GM23338 (cell line): ENCODE measurements around the gene PRAMEF12. TPM values are rescaled to one million over a fixed set of nuclear protein-coding genes. Genes with fewer than 3 reads are reported as not detected.

Source experiments
- ATAC-seq: fragments of 200-7000 bp; cut with Tn5 transposase; 3 replicates; pipeline ENCODE4 v1.9.1; 2020
- DNase-seq: peaks from one replicate; pipeline ENCODE4 v3.0.0-alpha.2; 2015; ENCODE audit warnings: low spot score
- H2AFZ ChIP-seq: fragments of 200-600 bp; sonication (generic); 2 replicates; pipeline ENCODE4 v1.8.0; 2016; ENCODE audit warnings: antibody characterized with exemption, mild to moderate bottlenecking, moderate library complexity
- H3F3A ChIP-seq: fragments of 200-600 bp; sonication (generic); replicated peaks from 2 replicates; pipeline ENCODE4 v1.8.0; 2017; ENCODE audit warnings: antibody characterized with exemption, mixed run types, low read depth
- H3K27ac ChIP-seq: fragments of 200-600 bp; sonication (generic); 2 replicates; pipeline ENCODE4 v1.6.1; 2016; ENCODE audit warnings: low read depth
- H3K27me3 ChIP-seq: fragments of 200-600 bp; sonication (generic); 2 replicates; pipeline ENCODE4 v1.8.0; 2016; ENCODE audit warnings: mild to moderate bottlenecking, mixed run types, moderate library complexity; ENCODE audit not compliant: insufficient read depth
- H3K36me3 ChIP-seq: fragments of 200-600 bp; sonication (generic); 2 replicates; pipeline ENCODE4 v1.8.0; 2016; ENCODE audit warnings: mild to moderate bottlenecking; ENCODE audit not compliant: insufficient read depth
- H3K4me1 ChIP-seq: fragments of 200-600 bp; sonication (generic); 2 replicates; pipeline ENCODE4 v1.8.0; 2016; ENCODE audit warnings: mild to moderate bottlenecking, moderate library complexity; ENCODE audit not compliant: insufficient read depth
- H3K4me2 ChIP-seq: fragments of 200-600 bp; sonication (generic); 2 replicates; pipeline ENCODE4 v1.7.1; 2017; ENCODE audit warnings: mixed run types
- H3K4me3 ChIP-seq: fragments of 200-600 bp; sonication (generic); 2 replicates; pipeline ENCODE4 v1.6.1; 2016; ENCODE audit warnings: mixed run types
- H3K79me2 ChIP-seq: fragments of 200-600 bp; sonication (generic); replicated peaks from 2 replicates; pipeline ENCODE4 v1.8.0; 2017; ENCODE audit warnings: mild to moderate bottlenecking; ENCODE audit not compliant: insufficient read depth
- H3K9me2 ChIP-seq: fragments of 200-600 bp; sonication (generic); 2 replicates; pipeline ENCODE4 v1.8.0; 2017; ENCODE audit not compliant: insufficient read depth
- H4K20me1 ChIP-seq: fragments of 200-600 bp; sonication (generic); replicated peaks from 2 replicates; pipeline ENCODE4 v1.8.0; 2017; ENCODE audit warnings: mild to moderate bottlenecking; ENCODE audit not compliant: insufficient read depth
- H3K27ac Mint-ChIP-seq: 2 replicates; pipeline ENCODE4 v1.8.0; 2020; ENCODE audit warnings: inconsistent platforms, mild to moderate bottlenecking, moderate library complexity, mixed read lengths
- H3K27me3 Mint-ChIP-seq: 3 replicates; pipeline ENCODE4 v1.8.0; 2022; ENCODE audit warnings: low read depth, mild to moderate bottlenecking, moderate library complexity, mixed read lengths, inconsistent platforms; ENCODE audit not compliant: insufficient read depth, poor library complexity
- H3K36me3 Mint-ChIP-seq: 3 replicates; pipeline ENCODE4 v1.8.0; 2021; ENCODE audit warnings: low read depth, mild to moderate bottlenecking, inconsistent platforms, moderate library complexity, mixed read lengths
- H3K4me1 Mint-ChIP-seq: 3 replicates; pipeline ENCODE4 v1.8.0; 2020; ENCODE audit warnings: mild to moderate bottlenecking, inconsistent platforms, mixed read lengths
- H3K4me3 Mint-ChIP-seq: 3 replicates; pipeline ENCODE4 v1.8.0; 2021; ENCODE audit warnings: moderate library complexity, mild to moderate bottlenecking, inconsistent platforms, mixed read lengths
- H3K9me3 Mint-ChIP-seq: 3 replicates; pipeline ENCODE4 v1.8.0; 2020; ENCODE audit warnings: moderate library complexity, mild to moderate bottlenecking, inconsistent platforms, mixed read lengths
- CREB1 ChIP-seq: fragments of 250-450 bp; sonication (Bioruptor Pico); IDR thresholded peaks from 2 replicates; pipeline ENCODE4 v1.5.0; 2020; ENCODE audit warnings: low read depth, mild to moderate bottlenecking, moderate library complexity
- CTCF ChIP-seq, 2 experiments: fragments of 200-600 bp in 1 of 2; sonication (generic) in 1 of 2; conservative IDR thresholded peaks; 2 replicates each; pipeline versions ENCODE4 v1.5.1 to v1.6.1; 2016 to 2017; ENCODE audit warnings: antibody characterized with exemption in 2 of 2, low read depth in 2 of 2, mild to moderate bottlenecking in 2 of 2, moderate library complexity in 1 of 2
- ETS1 ChIP-seq: IDR thresholded peaks from 2 replicates; pipeline ENCODE4 v1.6.1; 2016; ENCODE audit warnings: antibody characterized with exemption
- EZH2 ChIP-seq: fragments of 200-600 bp; sonication (generic); IDR thresholded peaks from one replicate; pipeline ENCODE4 v1.8.0; 2017; ENCODE audit warnings: antibody characterized with exemption, mild to moderate bottlenecking, low read depth; ENCODE audit not compliant: unreplicated experiment
- EZH2phosphoT487 ChIP-seq: fragments of 200-600 bp; sonication (generic); IDR thresholded peaks from one replicate; pipeline ENCODE4 v1.8.1; 2018; ENCODE audit warnings: antibody characterized with exemption; ENCODE audit not compliant: unreplicated experiment
- JUNB ChIP-seq: IDR thresholded peaks from one replicate; pipeline ENCODE4 v1.6.1; 2016; ENCODE audit warnings: antibody characterized with exemption; ENCODE audit not compliant: unreplicated experiment
- NANOG ChIP-seq: IDR thresholded peaks from 2 replicates; pipeline ENCODE4 v1.6.1; 2016; ENCODE audit warnings: antibody characterized with exemption, borderline replicate concordance
- POLR2AphosphoS5 ChIP-seq: IDR thresholded peaks from 2 replicates; pipeline ENCODE4 v1.6.1; 2016; ENCODE audit warnings: antibody characterized with exemption, low read depth
- REST ChIP-seq: IDR thresholded peaks from one replicate; pipeline ENCODE4 v1.6.1; 2018; ENCODE audit warnings: antibody characterized with exemption; ENCODE audit not compliant: unreplicated experiment
- STAT1 ChIP-seq: IDR thresholded peaks from one replicate; pipeline ENCODE4 v1.6.1; 2016; ENCODE audit warnings: antibody characterized with exemption; ENCODE audit not compliant: unreplicated experiment
- ZNF114 ChIP-seq: fragments of 250-450 bp; sonication (Bioruptor Pico); IDR thresholded peaks from 2 replicates; pipeline ENCODE4 v1.5.0; 2020; ENCODE audit warnings: mild to moderate bottlenecking, moderate library complexity
- ZNF331 ChIP-seq: fragments of 250-450 bp; sonication (Bioruptor Pico); IDR thresholded peaks from 2 replicates; pipeline ENCODE4 v1.5.0; 2020; ENCODE audit warnings: low read depth, mild to moderate bottlenecking, moderate library complexity
- polyA plus RNA-seq: library from polyadenylated mRNA; unstranded; fragments of >200 nt; fragmentation: Nextera tagmentation; extraction: Ambion mirVana; gene quantifications from 2 replicates; pipeline ENCODE4 v1.2.1, GENCODE V29; 2016
- total RNA-seq: library from RNA; depleted of rRNA; stranded (reverse); fragments of >200 nt; shearing (Covaris generic); gene quantifications from 2 replicates; pipeline ENCODE4 v1.2.3, GENCODE V29; 2014

The PRAMEF12 gene
- total and polyA plus RNA-seq, 2 experiments from 2014 or later = not detected

- TF ChIP-seq NANOG = no peak
- TF ChIP-seq JUNB = no peak
- TF ChIP-seq CTCF (conservative IDR thresholded peaks at IDR 0.05; ENCODE audit: low read depth in 2 of 2) = no peak
- no peak for TF ChIP-seq POLR2AphosphoS5
- no peak for TF ChIP-seq ZNF114 (CRISPR knock-in tag)
- TF ChIP-seq ZNF331 (CRISPR knock-in tag) = no peak
- no peak for TF ChIP-seq STAT1
- TF ChIP-seq EZH2 = no peak
- no peak for TF ChIP-seq EZH2phosphoT487
- TF ChIP-seq CREB1 (CRISPR knock-in tag) = no peak
These were observed 34.6 kb upstream of the PRAMEF12 start (continued) for GRCh38 chr1:12738934-12739333.

- Histone ChIP-seq H2AFZ (no peak overlapping the region), H3K9me2 (peaks cover 7% of the 10 kb centered on the region; the same call in 1 of the 2 replicates), H3K4me3 (no peak overlapping the region), H3F3A (no peaks in the 10 kb centered on the region), H3K27me3 (no peaks in the 10 kb centered on the region), H3K4me2 (no peak overlapping the region), H3K27ac (no peak overlapping the region), H3K4me1 (no peaks in the 10 kb centered on the region), H4K20me1 (no peaks in the 10 kb centered on the region), H3K79me2 (no peaks in the 10 kb centered on the region), H3K36me3 (no peaks in the 10 kb centered on the region)
- Mint-ChIP-seq H3K9me3 (no peaks in the 10 kb centered on the region), H3K27ac (no peak overlapping the region), H3K4me3 (no peak overlapping the region), H3K27me3 (no peaks in the 10 kb centered on the region), H3K36me3 (no peaks in the 10 kb centered on the region), H3K4me1 (peaks cover 2% of the 10 kb centered on the region; the same call in 1 of the 3 replicates)
- DNase-seq (no peak), ATAC-seq (no peak)
- TF ChIP-seq ETS1 = no peak
- no peak for TF ChIP-seq EZH2
- TF ChIP-seq STAT1 = no peak
- TF ChIP-seq ZNF114 (CRISPR knock-in tag) = no peak
- TF ChIP-seq POLR2AphosphoS5 = no peak
- no peak for TF ChIP-seq CREB1 (CRISPR knock-in tag)
- no peak for TF ChIP-seq CTCF (conservative IDR thresholded peaks at IDR 0.05; ENCODE audit: low read depth in 2 of 2)
- no peak for TF ChIP-seq EZH2phosphoT487
- TF ChIP-seq REST = no peak
These were observed 33.9 kb upstream of the PRAMEF12 start for GRCh38 chr1:12739613-12740012.
